Astrocyte (in vitro differentiated cells and primary cell): ENCODE measurements around the gene RASGRF1.

ENCODE experiments used
- EZH2 ChIP-seq: IDR thresholded peaks from 2 replicates; pipeline ENCODE4 v1.6.1; 2012; ENCODE audit warnings: mild to moderate bottlenecking, low read length, inconsistent platforms; ENCODE audit not compliant: insufficient read depth
- TF ChIP-seq, protein P1 (sequence below): IDR thresholded peaks from 2 replicates; pipeline ENCODE4 v1.5.1; 2011; ENCODE audit warnings: low read depth, mild to moderate bottlenecking, inconsistent platforms, low read length, moderate library complexity; ENCODE audit not compliant: insufficient read depth

DNA sequence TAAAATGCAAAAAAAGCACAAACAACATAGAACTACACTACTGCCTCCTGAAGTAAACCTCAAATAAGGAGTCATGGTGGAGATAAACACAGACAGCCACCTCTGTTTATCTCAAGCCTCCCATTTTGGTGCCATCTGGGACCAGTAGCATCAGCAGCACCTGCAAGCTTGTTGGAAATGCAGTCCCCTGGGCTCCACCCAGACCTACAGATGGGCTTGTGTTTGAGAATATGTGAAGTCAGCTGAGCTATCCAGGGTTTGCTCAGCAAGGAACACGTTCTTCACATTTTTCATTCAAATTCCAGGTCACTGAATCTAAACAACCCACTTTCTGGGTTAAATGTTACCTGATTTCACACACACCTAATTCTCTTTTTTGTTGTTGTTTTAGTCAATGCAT is 45.5 kb downstream of the RASGRF1 start:
- TF ChIP-seq, protein P1, sequence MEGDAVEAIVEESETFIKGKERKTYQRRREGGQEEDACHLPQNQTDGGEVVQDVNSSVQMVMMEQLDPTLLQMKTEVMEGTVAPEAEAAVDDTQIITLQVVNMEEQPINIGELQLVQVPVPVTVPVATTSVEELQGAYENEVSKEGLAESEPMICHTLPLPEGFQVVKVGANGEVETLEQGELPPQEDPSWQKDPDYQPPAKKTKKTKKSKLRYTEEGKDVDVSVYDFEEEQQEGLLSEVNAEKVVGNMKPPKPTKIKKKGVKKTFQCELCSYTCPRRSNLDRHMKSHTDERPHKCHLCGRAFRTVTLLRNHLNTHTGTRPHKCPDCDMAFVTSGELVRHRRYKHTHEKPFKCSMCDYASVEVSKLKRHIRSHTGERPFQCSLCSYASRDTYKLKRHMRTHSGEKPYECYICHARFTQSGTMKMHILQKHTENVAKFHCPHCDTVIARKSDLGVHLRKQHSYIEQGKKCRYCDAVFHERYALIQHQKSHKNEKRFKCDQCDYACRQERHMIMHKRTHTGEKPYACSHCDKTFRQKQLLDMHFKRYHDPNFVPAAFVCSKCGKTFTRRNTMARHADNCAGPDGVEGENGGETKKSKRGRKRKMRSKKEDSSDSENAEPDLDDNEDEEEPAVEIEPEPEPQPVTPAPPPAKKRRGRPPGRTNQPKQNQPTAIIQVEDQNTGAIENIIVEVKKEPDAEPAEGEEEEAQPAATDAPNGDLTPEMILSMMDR: no peak
- no peak for TF ChIP-seq EZH2
